Left lung (tissue), 10 donors: ENCODE measurements around the gene FCRLA. TPM values are rescaled to one million over a fixed set of nuclear protein-coding genes. Genes with fewer than 3 reads are reported as not detected.

ENCODE experiments used
- ATAC-seq: fragments of 200-7000 bp; cut with Tn5 transposase; one replicate; pipeline ENCODE4 v1.9.1; 2020; ENCODE audit warnings: moderate library complexity
- DNase-seq, 4 donors: peaks; one replicate each; pipeline ENCODE4 v3.0.0-alpha.2; 2013 to 2020
- H3K27ac ChIP-seq, 2 donors: fragments of 200-600 bp; sonication (generic) in 1 of 2; one replicate each; pipeline versions ENCODE4 v1.5.0 to v1.8.0; 2020 to 2021
- H3K27me3 ChIP-seq, 2 donors: fragments of 200-600 bp; sonication (generic) in 1 of 2; one replicate each; pipeline versions ENCODE4 v1.5.0 to v1.8.0; 2020 to 2021
- H3K36me3 ChIP-seq, 2 donors: fragments of 200-600 bp; sonication (generic) in 1 of 2; one replicate each; pipeline versions ENCODE4 v1.5.0 to v1.8.0; 2020 to 2021
- H3K4me1 ChIP-seq, 2 donors: fragments of 200-600 bp; one replicate each; pipeline ENCODE4 v1.8.0; 2021
- H3K4me3 ChIP-seq, 2 donors: fragments of 200-600 bp; sonication (generic) in 1 of 2; one replicate each; pipeline versions ENCODE4 v1.5.0 to v1.8.0; 2020 to 2021; ENCODE audit warnings: mild to moderate bottlenecking in 1 of 2
- H3K9me3 ChIP-seq, 2 donors: fragments of 200-600 bp; sonication (generic) in 1 of 2; one replicate each; pipeline versions ENCODE4 v1.5.0 to v1.8.0; 2020 to 2021
- intact Hi-C, 2 donors: fragments of 100-400 bp; cut with DNase I; formaldehyde crosslinking; loops; one replicate each; pipeline versions ENCODE4 v1.11.2 to v1.14.2; 2022
- polyA plus RNA-seq, 6 donors: library from polyadenylated mRNA; unstranded; fragments of 120-200 nt; gene quantifications; one replicate each; pipeline ENCODE4 v1.2.1, GENCODE V29; 2013; ENCODE audit not compliant: insufficient read length in 6 of 6
- total RNA-seq, 2 donors: library from RNA; stranded (reverse); fragmentation: NEBNext Ultra II Directional; extraction: Animal tissue kit (Norgen Biotek cat#: 25700); gene quantifications; one replicate each; pipeline ENCODE4 v1.2.1, GENCODE V29; 2021
- TF ChIP-seq, protein P1 (sequence below), 2 donors: fragments of 200-600 bp; sonication (generic) in 1 of 2; IDR thresholded peaks; one replicate each; pipeline versions ENCODE4 v1.5.0 to v1.8.0; 2021; ENCODE audit warnings: antibody characterized with exemption in 2 of 2
- donor health status: DM: no; HTN: yes; CAD: no.
- donor health status: DM: no; HTN: no; CAD: no.

The FCRLA gene
- total and polyA plus RNA-seq, 8 donors: 0.08 to 0.44 (median 0.34) TPM; not detected in 1

DNA sequence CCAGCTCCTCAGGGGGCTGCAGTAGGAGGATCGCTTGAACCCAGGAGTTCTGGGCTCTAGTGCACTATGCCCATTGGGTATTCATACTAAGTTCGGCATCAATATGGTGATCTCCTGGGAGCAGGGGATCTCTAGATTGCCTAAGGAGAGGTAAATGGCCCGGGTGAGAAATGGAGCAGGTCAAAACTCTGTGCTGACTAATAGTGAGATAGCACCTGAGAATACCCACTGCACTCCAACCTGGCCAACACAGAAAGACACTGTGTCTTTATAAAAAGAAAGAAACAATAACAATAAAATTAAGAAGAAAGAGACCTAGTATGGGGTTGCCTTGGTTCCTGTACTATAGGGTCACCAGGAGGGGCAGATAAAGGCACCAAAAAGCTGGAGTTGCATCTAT lies 28.8 kb downstream of the FCRLA start:
- TF ChIP-seq, protein P1, sequence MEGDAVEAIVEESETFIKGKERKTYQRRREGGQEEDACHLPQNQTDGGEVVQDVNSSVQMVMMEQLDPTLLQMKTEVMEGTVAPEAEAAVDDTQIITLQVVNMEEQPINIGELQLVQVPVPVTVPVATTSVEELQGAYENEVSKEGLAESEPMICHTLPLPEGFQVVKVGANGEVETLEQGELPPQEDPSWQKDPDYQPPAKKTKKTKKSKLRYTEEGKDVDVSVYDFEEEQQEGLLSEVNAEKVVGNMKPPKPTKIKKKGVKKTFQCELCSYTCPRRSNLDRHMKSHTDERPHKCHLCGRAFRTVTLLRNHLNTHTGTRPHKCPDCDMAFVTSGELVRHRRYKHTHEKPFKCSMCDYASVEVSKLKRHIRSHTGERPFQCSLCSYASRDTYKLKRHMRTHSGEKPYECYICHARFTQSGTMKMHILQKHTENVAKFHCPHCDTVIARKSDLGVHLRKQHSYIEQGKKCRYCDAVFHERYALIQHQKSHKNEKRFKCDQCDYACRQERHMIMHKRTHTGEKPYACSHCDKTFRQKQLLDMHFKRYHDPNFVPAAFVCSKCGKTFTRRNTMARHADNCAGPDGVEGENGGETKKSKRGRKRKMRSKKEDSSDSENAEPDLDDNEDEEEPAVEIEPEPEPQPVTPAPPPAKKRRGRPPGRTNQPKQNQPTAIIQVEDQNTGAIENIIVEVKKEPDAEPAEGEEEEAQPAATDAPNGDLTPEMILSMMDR (IDR thresholded peaks at IDR 0.05): no peak
- ATAC-seq: no peak
- Histone ChIP-seq H3K4me1 (peaks cover 0 to 29% of the 10 kb centered on the region in 2 donors), H3K27ac (no peak overlapping the region), H3K9me3 (no peaks in the 10 kb centered on the region), H3K4me3 (no peak overlapping the region), H3K36me3 (no peaks in the 10 kb centered on the region), H3K27me3 (peaks cover 0 to 6% of the 10 kb centered on the region in 2 donors)
- intact Hi-C loops: no loop called here
- DNase-seq: no peak

DNA sequence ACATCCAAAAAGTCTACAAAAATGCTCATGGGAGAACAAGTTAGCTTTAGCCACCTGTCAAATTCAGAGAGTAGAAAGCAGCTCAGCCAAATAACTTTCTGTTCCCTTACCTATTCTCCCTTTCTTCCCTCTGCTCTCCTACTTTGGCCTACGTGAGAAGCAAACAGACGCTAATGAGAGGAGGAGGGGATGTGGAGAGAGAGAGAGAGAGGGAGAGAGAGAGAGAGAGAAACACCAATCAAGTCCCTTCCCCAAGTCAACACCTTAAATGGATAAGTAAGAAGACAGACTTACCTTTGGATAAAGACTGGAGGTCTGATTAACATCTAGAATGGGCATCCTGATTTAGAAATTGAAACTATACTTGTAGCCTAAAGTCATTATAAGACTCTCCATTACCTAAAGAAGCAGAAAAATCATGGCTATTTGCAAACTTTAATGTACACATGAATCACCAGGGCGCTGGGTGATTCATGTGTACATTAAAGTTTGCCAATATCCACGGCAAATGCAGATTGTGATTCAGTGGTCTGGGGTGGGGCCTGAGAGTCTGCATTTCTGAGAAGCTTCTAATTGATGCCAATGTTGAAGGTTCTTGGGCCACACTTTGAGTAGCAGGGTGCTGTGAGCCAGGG lies 29.4 kb downstream of the FCRLA start:
- Histone ChIP-seq H3K27me3 (peaks cover 0 to 6% of the 10 kb centered on the region in 2 donors), H3K36me3 (no peaks in the 10 kb centered on the region), H3K9me3 (no peaks in the 10 kb centered on the region), H3K27ac (no peak overlapping the region), H3K4me3 (no peak overlapping the region), H3K4me1 (peaks cover 0 to 36% of the 10 kb centered on the region in 2 donors)
- no peak for ATAC-seq
- intact Hi-C loops: no loop called here
- DNase-seq: no peak
- TF ChIP-seq, protein P1 (IDR thresholded peaks at IDR 0.05): no peak

DNA sequence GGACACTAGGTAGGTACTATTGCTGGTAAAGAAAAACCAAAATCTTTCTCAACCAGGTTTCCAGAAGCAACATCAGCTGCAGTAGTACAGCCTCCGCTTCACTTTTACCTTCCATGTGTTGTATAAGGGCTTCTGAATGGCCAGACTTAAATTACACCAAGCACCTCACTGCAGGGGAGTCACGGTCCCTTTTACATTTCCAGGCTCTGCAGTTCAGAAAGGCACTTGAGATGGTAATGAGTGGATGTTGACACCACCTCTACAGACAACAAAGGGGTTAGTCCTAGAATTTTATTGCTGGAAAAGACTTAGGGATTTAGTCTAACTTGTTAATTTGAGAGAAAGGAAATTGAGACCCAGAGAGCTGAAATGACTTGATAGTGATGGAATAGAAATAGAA lies 30.6 kb downstream of the FCRLA start:
- TF ChIP-seq, protein P1 (IDR thresholded peaks at IDR 0.05): no peak
- H3K36me3 ChIP-seq: no peaks in the 10 kb centered on the region

DNA sequence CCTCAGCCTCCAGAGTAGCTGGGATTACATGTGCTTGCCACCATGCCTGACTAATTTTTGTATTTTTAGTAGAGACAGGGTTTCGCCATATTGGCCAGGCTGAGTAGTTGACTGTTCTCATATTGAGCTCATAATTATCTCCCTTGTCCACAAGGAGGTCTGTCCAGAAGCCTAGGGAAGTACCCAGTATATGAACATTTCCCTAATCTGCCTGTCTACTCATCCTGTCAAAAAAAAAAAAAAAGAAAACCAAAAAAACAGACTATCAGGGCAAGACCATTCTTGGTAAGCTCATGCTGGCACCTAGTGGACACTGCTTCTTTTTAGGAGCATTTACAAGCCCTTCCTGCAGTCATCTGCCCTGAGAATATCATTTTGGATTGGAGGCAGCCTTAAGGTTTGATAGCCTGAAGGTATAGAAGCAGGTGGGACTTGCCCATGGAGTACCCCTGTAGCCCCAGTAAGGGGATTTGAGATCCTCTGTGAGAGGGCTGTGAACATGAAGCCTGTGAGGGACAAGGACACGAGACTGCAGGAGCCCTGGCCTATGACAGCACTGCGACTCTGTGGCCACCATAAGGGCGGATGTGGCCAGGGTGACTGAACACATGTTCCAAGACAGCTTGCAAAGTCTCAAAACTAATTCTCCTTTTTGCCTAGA lies 31.7 kb downstream of the FCRLA start:
- peaks cover 0 to 39% of the 10 kb centered on the region in 2 donors for H3K4me1 ChIP-seq
- H3K4me3 ChIP-seq: no peak overlapping the region
- peak overlapping the region in 1 of 2 donors; percentile 70 for H3K27ac ChIP-seq
- no peaks in the 10 kb centered on the region for H3K9me3 ChIP-seq
- ATAC-seq (peak; percentile 78), DNase-seq (peak in 3 of 4 donors; percentile 40 to 73 (median 72))
- peaks cover 0 to 6% of the 10 kb centered on the region in 2 donors for H3K27me3 ChIP-seq
- no peaks in the 10 kb centered on the region for H3K36me3 ChIP-seq
- intact Hi-C loops: no loop called here
- TF ChIP-seq, protein P1 (IDR thresholded peaks at IDR 0.05): peak; percentile 21 to 45

More for the DNA sequence above, 30.6 kb downstream of the FCRLA start:
- Histone ChIP-seq H3K4me3 (no peak overlapping the region), H3K27me3 (peaks cover 0 to 6% of the 10 kb centered on the region in 2 donors), H3K4me1 (peaks cover 0 to 39% of the 10 kb centered on the region in 2 donors), H3K9me3 (no peaks in the 10 kb centered on the region), H3K27ac (no peak overlapping the region)
- intact Hi-C loops: no loop called here
- DNase-seq: no peak
- no peak for ATAC-seq

DNA sequence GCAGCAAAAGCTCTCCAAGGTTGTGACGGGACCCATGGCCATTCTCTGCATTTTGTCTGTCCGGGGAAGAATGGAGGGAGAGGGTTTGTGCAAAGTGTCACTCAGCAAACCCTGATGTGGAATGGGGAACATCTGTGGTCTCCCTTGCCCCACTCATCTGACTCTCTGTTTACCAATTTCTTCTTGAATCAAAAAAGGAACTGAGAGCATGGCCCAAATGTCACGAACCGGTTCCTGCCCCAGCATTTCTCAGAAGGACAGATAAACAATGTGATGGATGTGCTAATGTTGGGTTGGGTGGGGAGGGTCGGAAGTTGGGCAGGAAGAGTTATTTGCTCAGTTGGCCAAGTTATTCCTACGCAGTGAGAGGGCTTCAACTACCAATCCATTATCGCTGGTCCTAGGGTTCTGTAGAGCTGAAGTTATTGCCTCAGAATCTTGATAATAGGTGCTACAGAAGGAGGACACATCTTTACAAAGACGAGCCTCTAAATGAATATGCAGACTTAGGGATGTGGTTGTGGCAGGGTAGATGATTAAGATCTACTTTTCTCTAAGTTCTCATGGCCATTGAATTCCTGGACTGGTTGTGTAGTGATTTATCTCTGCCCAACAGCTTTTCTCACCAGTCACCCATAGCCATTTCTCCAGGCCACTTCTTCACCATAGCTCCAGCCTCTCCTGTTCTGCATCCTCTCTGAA lies 33.0 kb downstream of the FCRLA start:
- H3K27me3 ChIP-seq: peaks cover 0 to 6% of the 10 kb centered on the region in 2 donors
- H3K9me3 ChIP-seq: no peaks in the 10 kb centered on the region
- H3K27ac ChIP-seq: peak overlapping the region in 1 of 2 donors; percentile 70
- H3K4me1 ChIP-seq: peaks cover 0 to 39% of the 10 kb centered on the region in 2 donors
- H3K4me3 ChIP-seq: no peak overlapping the region
- peak in 1 of 4 donors; percentile 57 for DNase-seq
- ATAC-seq: peak; percentile 36
- no peaks in the 10 kb centered on the region for H3K36me3 ChIP-seq
- intact Hi-C loops: loop anchor here in 1 of 2 donors (10.0 kb wide), 1 partner anchor 255 kb away; no protein-coding TSS in a partner anchor
- TF ChIP-seq, protein P1 (IDR thresholded peaks at IDR 0.05): no peak
